Mesenteric fat pad (tissue), 1 donor: ENCODE data around the gene PLA2G4D. TPM values are rescaled to one million over a fixed set of nuclear protein-coding genes. Genes with fewer than 3 reads are reported as not detected.

Experiments
- DNase-seq: peaks from one replicate; pipeline ENCODE4 v3.0.0-alpha.2; 2020; ENCODE audit warnings: low spot score
- total RNA-seq: library from RNA; stranded (reverse); fragmentation: NEBNext Ultra II Directional; extraction: Animal tissue kit (Norgen Biotek cat#: 25700); gene quantifications from one replicate; pipeline ENCODE4 v1.2.1, GENCODE V29; 2021
- donor health status: DM: yes; HTN: yes; CAD: no.

PLA2G4D gene
- total RNA-seq, 1 donor from 2014 or later = not detected

DNA sequence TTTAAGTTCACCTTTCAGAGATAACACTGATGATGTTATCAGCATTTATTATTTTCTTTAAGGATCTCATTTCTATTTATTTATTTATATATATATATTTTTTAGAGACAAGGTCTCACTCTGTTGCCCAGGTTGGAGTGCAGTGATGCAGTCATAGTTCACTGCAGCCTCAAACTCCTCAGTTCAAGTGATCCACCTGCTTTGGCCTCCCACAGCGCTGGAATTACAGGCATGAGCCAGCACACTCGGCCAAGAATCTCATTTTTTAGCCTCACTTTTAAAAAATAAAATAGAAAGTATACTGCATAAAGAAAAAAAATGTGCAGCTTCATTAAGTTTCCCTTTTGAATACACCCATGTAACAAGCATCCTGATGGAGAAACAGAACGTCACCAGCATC is 35.6 kb downstream of the PLA2G4D start:
- no peak for DNase-seq

DNA sequence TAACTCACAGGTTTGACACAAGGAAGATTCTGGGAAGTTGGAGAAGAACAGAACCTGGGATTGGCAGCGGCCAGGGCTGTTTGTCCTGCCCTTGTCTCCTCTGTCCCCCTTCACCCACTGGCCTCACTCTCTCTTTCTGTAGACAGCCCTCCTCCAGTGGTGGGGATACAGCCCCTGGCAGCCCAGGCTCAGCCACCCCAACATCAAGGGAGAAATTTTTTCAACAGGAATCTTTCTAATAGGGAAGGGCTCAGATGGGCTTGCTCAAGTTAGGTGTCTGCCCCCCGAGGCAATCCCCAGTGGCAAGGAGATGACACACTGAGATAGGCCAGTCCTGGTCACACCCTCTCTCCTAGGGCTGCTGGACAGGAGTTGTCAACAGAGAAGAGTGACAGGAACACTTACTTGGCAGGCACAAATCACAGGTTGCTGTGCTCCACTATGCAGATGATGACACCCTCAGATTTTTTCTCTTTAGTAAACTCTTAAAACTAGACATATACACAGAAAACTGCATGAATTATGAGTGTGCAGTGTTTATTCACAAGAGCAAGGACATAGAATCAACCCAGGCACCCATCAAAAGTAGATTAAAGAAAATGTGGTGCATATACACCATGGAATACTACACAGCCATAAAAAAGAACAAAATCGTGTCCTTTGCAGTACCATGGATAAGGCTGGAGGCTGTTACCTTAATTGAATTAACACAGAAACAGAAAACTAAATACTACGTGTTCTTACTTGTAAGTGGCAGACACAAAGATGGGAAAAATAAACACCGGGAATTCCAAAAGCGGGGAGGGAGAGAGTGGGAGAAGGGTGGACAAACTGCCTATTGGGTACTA is 36.3 kb downstream of the PLA2G4D start:
- no peak for DNase-seq

- peak; percentile 89 for DNase-seq
These were observed 37.2 kb downstream of the PLA2G4D start for GRCh38 chr15:42056934-42057798.

DNA sequence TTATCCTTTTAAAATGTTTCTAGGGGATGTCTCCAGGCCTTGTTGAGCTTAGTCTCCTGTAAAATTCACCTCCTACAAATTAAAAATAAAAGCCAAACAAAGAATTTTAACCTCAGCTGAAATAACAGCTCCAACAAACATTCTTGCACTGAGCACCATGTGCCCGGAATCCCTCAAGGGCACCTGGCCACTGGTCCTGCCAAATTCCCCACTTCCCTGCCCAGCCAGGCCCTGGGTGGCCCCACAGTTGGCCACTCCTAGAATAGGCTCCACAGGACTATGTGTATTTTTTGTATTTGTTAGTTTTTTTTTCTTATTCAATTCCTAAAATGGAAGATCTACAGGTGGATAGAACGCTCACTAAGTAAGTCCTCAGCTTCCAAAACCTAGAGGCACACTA is 40.4 kb downstream of the PLA2G4D start:
- DNase-seq = peak; percentile 41

DNA sequence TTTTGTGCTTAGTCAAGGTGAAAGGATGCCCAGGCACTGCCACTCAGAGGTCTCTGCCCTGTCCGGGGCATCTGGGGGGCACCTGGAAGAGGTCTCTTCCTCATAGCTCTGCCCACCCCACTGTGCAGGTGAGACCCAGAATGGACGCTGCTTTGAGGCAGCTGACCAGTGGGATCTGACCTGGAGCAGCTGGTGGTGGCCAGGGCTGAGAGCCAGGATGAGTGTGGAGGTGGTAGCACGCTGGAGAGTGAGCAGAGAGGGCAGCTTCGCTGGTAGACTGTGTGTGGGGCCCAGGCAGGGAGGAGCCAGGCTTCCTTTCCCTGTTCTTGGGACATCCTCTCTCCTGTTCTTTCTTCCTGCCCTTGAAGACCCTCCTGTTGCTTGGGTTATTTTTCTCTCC is 41.4 kb downstream of the PLA2G4D start:
- DNase-seq = peak; percentile 73

DNA sequence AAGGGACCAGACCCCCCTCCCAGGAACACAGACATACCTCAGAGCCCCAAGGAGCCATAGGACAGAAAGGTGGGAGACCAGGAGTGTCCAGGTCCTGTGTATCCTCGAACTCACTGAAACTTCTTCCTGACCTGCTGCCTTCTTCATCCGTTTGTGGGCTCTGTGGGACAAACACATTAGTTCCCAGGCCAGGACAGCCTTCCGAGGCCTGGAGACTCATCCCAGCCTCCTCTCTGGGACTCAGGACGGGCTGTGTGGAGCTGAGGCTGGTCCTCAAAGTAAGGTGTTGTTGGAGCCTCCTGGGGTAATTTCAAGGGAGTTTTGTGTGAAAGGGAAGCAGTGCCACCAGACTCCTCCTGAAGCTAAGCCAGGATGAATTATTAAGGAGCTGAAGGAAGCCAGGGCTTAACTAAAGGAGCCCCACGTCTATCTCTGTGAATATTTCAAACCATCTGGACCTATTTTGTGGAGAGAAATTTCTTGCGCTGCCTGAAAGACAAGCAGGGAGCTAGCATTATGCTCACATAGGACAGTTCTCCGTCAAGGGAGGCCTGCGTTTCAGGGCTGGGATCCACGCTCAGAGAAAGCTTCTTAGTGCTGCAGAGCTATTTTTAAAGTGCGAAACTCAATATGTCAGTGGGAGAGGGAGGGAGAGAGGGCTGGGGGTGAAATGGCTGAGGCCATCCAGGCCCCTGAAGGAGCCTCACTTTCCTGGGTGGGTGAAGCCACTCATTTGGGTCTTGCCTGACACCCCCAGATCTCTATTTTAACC is 43.7 kb downstream of the PLA2G4D start:
- no peak for DNase-seq

DNA sequence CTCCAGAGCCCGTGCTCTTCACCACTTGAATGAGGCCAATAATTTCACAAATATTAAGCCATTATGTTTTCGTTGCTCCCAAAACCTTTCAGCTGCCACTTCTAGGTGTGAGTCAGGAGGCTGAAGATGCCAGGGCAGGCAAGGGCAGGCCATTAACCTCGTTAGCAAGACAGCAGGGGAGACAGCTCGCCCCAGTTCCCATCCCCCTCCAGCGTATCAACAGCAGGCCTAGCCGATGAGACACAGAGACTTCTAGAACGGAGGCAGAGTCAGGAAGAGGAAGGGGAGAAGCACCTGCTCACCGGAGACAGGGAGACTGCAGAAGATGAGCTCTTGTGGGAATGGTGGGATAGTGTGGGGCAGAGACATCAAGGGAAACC is 45.6 kb downstream of the PLA2G4D start:
- no peak for DNase-seq

GRCh38 chr15:42048080-42048820 is 46.1 kb downstream of the PLA2G4D start:
- no peak for DNase-seq

- no peak for DNase-seq
These were observed 47.8 kb downstream of the PLA2G4D start for GRCh38 chr15:42046597-42046996.

- no peak for DNase-seq
These were observed 49.1 kb downstream of the PLA2G4D start for GRCh38 chr15:42045211-42045615.

GRCh38 chr15:42042602-42043400 is 51.6 kb downstream of the PLA2G4D start:
- no peak for DNase-seq

GRCh38 chr15:42038401-42038800 is 56.0 kb downstream of the PLA2G4D start:
- DNase-seq = no peak

DNA sequence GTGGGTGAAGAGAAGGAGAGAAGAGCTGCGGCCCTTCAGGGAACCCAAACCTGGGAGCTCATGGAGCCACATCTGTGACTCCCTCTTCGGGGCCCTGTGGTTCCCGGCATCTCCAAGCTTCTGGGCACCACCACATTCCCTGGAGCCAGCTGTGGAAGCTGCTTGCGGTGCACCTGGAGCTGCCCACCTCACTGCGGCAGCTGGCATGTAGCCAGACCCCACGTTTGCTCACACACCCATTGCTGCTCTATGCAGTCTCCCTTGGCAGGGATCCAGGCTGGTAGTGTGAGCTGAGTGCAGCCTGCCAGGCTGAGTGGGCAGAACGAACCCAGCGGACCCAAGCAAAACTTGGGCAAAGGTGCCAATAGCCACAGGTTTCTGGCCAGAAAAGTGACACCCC is 56.7 kb downstream of the PLA2G4D start:
- DNase-seq = no peak

- DNase-seq = no peak
These were observed 57.4 kb downstream of the PLA2G4D start for GRCh38 chr15:42036966-42037365.

DNA sequence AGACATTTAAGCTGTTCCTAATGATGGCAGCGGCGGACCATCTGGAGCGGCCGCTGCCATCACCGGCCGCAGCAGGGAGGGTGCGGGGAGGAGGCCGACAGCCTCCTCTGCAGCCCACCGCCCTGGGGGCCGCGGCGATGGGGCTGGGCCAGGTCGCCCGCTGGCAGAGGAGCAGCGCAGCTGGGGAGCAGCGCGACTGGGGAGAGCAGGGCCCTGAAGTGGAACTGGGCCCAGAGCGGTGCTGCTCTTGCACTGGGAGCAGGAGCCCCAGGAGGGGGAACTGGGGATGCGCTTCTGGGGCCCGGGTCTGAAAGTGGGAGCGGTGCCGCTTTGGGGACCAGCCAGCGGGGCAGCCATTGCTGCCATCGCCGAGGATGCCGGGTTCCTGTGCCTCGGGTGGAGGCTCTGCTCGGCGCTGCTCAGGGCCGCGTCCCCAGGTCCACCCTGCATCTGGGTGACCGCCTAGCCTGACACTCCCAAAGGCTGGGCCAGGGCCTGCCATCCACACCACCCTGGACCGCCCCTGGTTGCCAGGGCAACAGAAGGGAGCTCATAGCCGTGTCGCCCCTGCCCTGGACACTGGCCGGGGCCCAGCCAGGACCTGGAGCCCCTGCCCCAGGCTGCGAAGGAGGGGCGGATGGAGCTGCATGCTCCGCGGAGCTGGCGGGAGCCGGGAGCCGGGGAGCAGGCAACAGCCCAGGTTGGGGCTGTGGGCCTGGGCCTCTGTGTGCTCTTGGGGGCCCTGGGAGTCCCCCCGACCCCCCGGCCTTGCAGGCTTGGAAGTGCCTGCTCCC is 58.1 kb downstream of the PLA2G4D start:
- DNase-seq = no peak

DNA sequence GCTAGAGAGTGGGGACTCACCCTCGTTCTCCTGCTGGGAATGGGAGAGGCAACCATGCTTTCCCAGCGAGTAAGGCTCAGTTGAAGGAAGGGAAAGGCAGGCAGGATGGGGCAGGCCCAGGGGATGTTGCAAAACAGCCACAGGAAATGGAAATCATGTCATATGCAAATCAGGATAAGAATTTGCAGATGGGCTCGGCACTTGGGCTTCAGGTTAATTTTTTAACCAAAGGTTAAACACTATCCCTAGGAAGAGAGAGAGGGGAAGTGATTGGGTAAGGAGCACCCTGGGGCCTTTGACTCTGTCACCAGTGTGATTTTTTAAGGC is 59.0 kb downstream of the PLA2G4D start:
- peak; percentile 26 for DNase-seq

- no peak for DNase-seq
These were observed 59.5 kb downstream of the PLA2G4D start for GRCh38 chr15:42034628-42035434.

DNA sequence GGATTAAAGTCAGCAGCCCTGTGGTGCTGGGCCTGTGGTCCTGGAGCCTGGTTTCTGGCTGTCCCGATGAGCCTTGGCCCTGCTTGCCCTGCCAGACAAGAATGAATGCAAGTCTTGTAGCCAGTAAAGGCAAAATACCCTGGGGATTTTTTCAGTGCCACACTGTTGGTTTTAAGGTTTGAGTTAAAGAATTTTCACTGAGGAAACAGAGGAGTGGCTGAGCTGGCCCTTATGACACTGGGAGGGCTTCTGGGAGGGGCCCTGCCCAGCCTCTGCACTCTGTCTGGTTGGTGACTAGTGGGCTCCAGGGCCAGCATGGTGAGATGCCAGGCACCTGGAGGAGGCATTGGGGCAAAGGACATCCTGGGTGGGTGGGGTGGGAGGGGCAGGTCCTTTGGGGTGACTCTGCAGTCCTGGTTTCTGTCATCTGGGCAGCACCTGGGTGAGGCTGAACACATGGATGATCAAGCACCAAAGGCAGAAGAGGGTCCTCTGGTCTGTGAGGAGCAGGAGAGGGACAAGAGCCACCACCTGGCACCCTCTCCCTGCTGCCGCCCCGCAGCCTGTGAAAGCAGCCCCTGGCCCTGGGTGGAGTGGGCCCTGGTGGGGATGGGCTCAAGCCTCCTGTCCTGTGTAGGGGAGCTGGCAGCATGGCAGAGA is 61.0 kb downstream of the PLA2G4D start:
- DNase-seq = peak; percentile 84
